Ascending aorta (tissue), 2 donors: ENCODE results near the gene OR2A14. TPM values are rescaled to one million over a fixed set of nuclear protein-coding genes. Genes with fewer than 3 reads are reported as not detected.

Experiments used
- DNase-seq, 2 donors: peaks; one replicate each; pipeline ENCODE4 v3.0.0-alpha.2; 2019; ENCODE audit warnings: low spot score in 2 of 2
- H3K27ac ChIP-seq, 2 donors: fragments of 200-600 bp; sonication (generic); one replicate each; pipeline ENCODE4 v1.5.1; 2016 to 2017; ENCODE audit warnings: mild to moderate bottlenecking in 1 of 2
- H3K27me3 ChIP-seq: fragments of 200-600 bp; sonication (generic); one replicate; pipeline ENCODE4 v1.5.1; 2017
- H3K36me3 ChIP-seq, 2 donors: fragments of 200-600 bp; sonication (generic); one replicate each; pipeline ENCODE4 v1.5.1; 2016
- H3K4me1 ChIP-seq, 2 donors: fragments of 200-600 bp; sonication (generic); one replicate each; pipeline ENCODE4 v1.5.1; 2016 to 2017; ENCODE audit warnings: mild to moderate bottlenecking in 1 of 2
- H3K4me3 ChIP-seq, 2 donors: fragments of 200-600 bp; sonication (generic); one replicate each; pipeline ENCODE4 v1.5.1; 2016 to 2017; ENCODE audit warnings: mild to moderate bottlenecking in 1 of 2
- H3K9me3 ChIP-seq, 2 donors: fragments of 200-600 bp; sonication (generic); one replicate each; pipeline ENCODE4 v1.5.1; 2016
- intact Hi-C: fragments of 100-400 bp; cut with DNase I; formaldehyde crosslinking; loops from one replicate; pipeline ENCODE4 v1.15.1; 2023
- total RNA-seq: library from RNA; depleted of rRNA; stranded (reverse); fragments of >200 nt; gene quantifications from one replicate; pipeline ENCODE4 v1.1.0, GENCODE V29; 2016
- TF ChIP-seq, protein P1 (sequence below), 3 experiments: fragments of 200-600 bp in 2 of 3; fragments of 450-650 bp in 1 of 3; sonication (generic) in 2 of 3; IDR thresholded peaks; one replicate each; pipeline ENCODE4 v1.5.1; 2016 to 2019; ENCODE audit warnings: antibody characterized with exemption in 3 of 3, mild to moderate bottlenecking in 1 of 3, moderate library complexity in 1 of 3

The OR2A14 gene
- total RNA-seq, 1 donor from 2014 or later, result not detected

DNA sequence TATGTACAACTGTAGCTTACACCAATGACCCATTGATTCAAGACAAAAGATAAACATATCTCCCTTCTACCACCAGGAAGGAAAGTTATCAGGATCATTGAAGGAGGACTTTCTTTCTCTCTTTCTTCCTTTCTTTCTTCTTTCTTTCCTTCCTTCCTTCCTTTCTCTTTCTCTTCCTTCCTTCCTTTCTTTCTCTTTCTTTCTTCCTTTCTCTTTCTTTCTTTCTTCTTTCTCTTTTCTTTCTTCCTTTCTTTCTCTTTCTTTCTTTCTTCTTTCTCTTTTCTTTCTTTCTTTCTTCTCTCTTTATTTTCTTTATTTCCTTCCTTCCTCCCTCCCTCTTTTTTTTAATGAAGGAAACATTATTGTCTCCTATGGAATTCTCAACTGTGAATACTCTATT lies 24.2 kb upstream of the OR2A14 start:
- Histone ChIP-seq H3K4me1 (no peaks in the 10 kb centered on the region), H3K27ac (no peak overlapping the region), H3K27me3 (no peaks in the 10 kb centered on the region), H3K36me3 (no peaks in the 10 kb centered on the region), H3K9me3 (no peaks in the 10 kb centered on the region), H3K4me3 (no peak overlapping the region)
- DNase-seq, result no peak
- intact Hi-C loops, result no loop called here
- TF ChIP-seq, protein P1, sequence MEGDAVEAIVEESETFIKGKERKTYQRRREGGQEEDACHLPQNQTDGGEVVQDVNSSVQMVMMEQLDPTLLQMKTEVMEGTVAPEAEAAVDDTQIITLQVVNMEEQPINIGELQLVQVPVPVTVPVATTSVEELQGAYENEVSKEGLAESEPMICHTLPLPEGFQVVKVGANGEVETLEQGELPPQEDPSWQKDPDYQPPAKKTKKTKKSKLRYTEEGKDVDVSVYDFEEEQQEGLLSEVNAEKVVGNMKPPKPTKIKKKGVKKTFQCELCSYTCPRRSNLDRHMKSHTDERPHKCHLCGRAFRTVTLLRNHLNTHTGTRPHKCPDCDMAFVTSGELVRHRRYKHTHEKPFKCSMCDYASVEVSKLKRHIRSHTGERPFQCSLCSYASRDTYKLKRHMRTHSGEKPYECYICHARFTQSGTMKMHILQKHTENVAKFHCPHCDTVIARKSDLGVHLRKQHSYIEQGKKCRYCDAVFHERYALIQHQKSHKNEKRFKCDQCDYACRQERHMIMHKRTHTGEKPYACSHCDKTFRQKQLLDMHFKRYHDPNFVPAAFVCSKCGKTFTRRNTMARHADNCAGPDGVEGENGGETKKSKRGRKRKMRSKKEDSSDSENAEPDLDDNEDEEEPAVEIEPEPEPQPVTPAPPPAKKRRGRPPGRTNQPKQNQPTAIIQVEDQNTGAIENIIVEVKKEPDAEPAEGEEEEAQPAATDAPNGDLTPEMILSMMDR (IDR thresholded peaks at IDR 0.05), result no peak

DNA sequence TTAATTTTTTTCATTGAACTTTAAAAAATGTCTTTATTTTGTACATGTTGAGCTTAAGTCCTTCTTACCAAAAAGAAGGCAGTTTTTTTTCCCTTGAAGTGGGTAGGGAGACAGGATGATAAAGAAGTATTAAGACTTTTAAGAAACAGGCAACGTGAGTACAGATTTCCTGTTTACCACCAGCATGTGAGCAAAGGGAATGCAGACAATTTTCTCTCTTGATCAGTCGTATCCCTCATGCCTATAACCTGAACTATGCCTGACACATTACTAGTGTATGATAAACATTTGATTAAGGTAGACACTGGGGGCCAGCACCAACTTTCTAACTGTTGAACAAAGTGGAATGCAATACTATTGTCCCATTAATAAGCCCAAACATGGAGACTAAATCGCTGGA lies 22.4 kb upstream of the OR2A14 start:
- no peak overlapping the region for H3K27ac ChIP-seq
- no peak overlapping the region for H3K4me3 ChIP-seq
- TF ChIP-seq, protein P1 (IDR thresholded peaks at IDR 0.05), result no peak
- H3K9me3 ChIP-seq, result no peaks in the 10 kb centered on the region
- no peak for DNase-seq
- H3K27me3 ChIP-seq, result no peaks in the 10 kb centered on the region
- no peaks in the 10 kb centered on the region for H3K36me3 ChIP-seq
- H3K4me1 ChIP-seq, result no peaks in the 10 kb centered on the region
- intact Hi-C loops, result no loop called here

DNA sequence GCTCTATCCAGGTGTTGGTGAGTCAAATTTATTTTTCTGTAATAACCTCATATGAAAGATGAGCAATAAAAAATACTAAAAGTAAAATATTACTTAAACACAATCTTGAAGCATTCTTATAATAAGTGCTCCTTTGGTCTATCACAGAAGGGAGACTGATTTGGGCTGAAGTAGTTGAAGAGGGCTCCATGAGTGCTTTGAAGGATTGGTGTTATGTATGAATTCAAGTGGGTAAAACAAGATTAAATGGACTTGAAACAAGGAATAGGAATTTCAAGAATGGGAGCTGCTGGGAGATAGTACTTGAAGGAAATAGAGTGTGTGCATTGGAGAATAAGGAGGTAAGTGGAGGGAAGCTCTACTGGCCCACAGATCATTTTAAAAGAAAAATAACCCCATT lies 20.9 kb upstream of the OR2A14 start:
- intact Hi-C loops, result no loop called here
- no peak for DNase-seq
- Histone ChIP-seq H3K4me3 (no peak overlapping the region), H3K9me3 (no peaks in the 10 kb centered on the region), H3K27ac (no peak overlapping the region), H3K36me3 (no peaks in the 10 kb centered on the region), H3K27me3 (no peaks in the 10 kb centered on the region), H3K4me1 (no peaks in the 10 kb centered on the region)
- TF ChIP-seq, protein P1 (IDR thresholded peaks at IDR 0.05), result no peak

- Histone ChIP-seq H3K27ac (no peak overlapping the region), H3K4me1 (no peaks in the 10 kb centered on the region), H3K36me3 (no peaks in the 10 kb centered on the region), H3K9me3 (no peaks in the 10 kb centered on the region), H3K4me3 (no peak overlapping the region), H3K27me3 (no peaks in the 10 kb centered on the region)
- TF ChIP-seq, protein P1 (IDR thresholded peaks at IDR 0.05), result no peak
- intact Hi-C loops, result no loop called here
- DNase-seq, result no peak
Observed at GRCh38 chr7:144105211-144105610, 17.8 kb upstream of the OR2A14 start.

- TF ChIP-seq, protein P1 (IDR thresholded peaks at IDR 0.05), result no peak
- Histone ChIP-seq H3K36me3 (no peaks in the 10 kb centered on the region), H3K4me1 (no peaks in the 10 kb centered on the region), H3K4me3 (no peak within 1 kb of the TSS), H3K9me3 (no peaks in the 10 kb centered on the region), H3K27me3 (no peaks in the 10 kb centered on the region), H3K27ac (no peak within 1 kb of the TSS)
- no peak for DNase-seq
- intact Hi-C loops, result no loop called here
Observed at GRCh38 chr7:144109283-144109682, 13.7 kb upstream of the OR2A14 start, which contains the start of gene OR2A2. Gene OR2A2, plus strand, starts transcription at chr7:144109583. Its CDS starts 0 bp downstream, at chr7:144109583.

GRCh38 chr7:144110272-144110671 lies 12.7 kb upstream of the OR2A14 start:
- no peak for DNase-seq
- intact Hi-C loops, result no loop called here
- no peaks in the 10 kb centered on the region for H3K36me3 ChIP-seq
- no peak overlapping the region for H3K4me3 ChIP-seq
- H3K9me3 ChIP-seq, result no peaks in the 10 kb centered on the region
- TF ChIP-seq, protein P1 (IDR thresholded peaks at IDR 0.05), result no peak
- no peaks in the 10 kb centered on the region for H3K4me1 ChIP-seq
- no peak overlapping the region for H3K27ac ChIP-seq
- H3K27me3 ChIP-seq, result no peaks in the 10 kb centered on the region
